ENCODE measurements around the gene ZNF287.

The ZNF287 gene

GRCh38 chr17:16516594-16517051, 52.4 kb downstream of the ZNF287 start:
- H3K4me3 ChIP-seq (ENCODE audit: low read depth, low read length), result no peak overlapping the region

GRCh38 chr17:16515933-16516332, 53.1 kb downstream of the ZNF287 start:
- H3K4me3 ChIP-seq (ENCODE audit: low read depth, low read length), result no peak overlapping the region
- TF ChIP-seq CTCF (IDR thresholded peaks at IDR 0.05; ENCODE audit: borderline replicate concordance, insufficient read depth, low read depth, low read length), result no peak

More at GRCh38 chr17:16516594-16517051, 52.4 kb downstream of the ZNF287 start:
- TF ChIP-seq CTCF (IDR thresholded peaks at IDR 0.05; ENCODE audit: borderline replicate concordance, insufficient read depth, low read depth, low read length), result no peak

GRCh38 chr17:16513873-16514272, 55.1 kb downstream of the ZNF287 start:
- TF ChIP-seq CTCF (IDR thresholded peaks at IDR 0.05; ENCODE audit: borderline replicate concordance, insufficient read depth, low read depth, low read length), result no peak
- no peak overlapping the region for H3K4me3 ChIP-seq (ENCODE audit: low read depth, low read length)

GRCh38 chr17:16512011-16512410, 57.0 kb downstream of the ZNF287 start:
- no peak for TF ChIP-seq CTCF (IDR thresholded peaks at IDR 0.05; ENCODE audit: borderline replicate concordance, insufficient read depth, low read depth, low read length)

GRCh38 chr17:16511593-16511992, 57.4 kb downstream of the ZNF287 start:
- TF ChIP-seq CTCF (IDR thresholded peaks at IDR 0.05; ENCODE audit: borderline replicate concordance, insufficient read depth, low read depth, low read length), result no peak

More at GRCh38 chr17:16512011-16512410, 57.0 kb downstream of the ZNF287 start:
- no peak overlapping the region for H3K4me3 ChIP-seq (ENCODE audit: low read depth, low read length)

GRCh38 chr17:16507918-16508533, 61.0 kb downstream of the ZNF287 start:
- no peak overlapping the region for H3K4me3 ChIP-seq (ENCODE audit: low read depth, low read length)
- no peak for TF ChIP-seq CTCF (IDR thresholded peaks at IDR 0.05; ENCODE audit: borderline replicate concordance, insufficient read depth, low read depth, low read length)

More at GRCh38 chr17:16511593-16511992, 57.4 kb downstream of the ZNF287 start:
- no peak overlapping the region for H3K4me3 ChIP-seq (ENCODE audit: low read depth, low read length)

- no peak for TF ChIP-seq CTCF (IDR thresholded peaks at IDR 0.05; ENCODE audit: borderline replicate concordance, insufficient read depth, low read depth, low read length)
- no peak overlapping the region for H3K4me3 ChIP-seq (ENCODE audit: low read depth, low read length)
These were observed 62.8 kb downstream of the ZNF287 start for GRCh38 chr17:16506188-16506587.
